KOPT-K1 (cell line): ENCODE measurements around the gene DENND1B.

Experiments used
- H3K27ac ChIP-seq: fragments of 200-600 bp; sonication (generic); 2 replicates; pipeline ENCODE4 v1.5.1; 2016; ENCODE audit warnings: antibody characterized with exemption, mild to moderate bottlenecking, low read depth, low read length; ENCODE audit not compliant: poor library complexity, severe bottlenecking
- H3K36me3 ChIP-seq: fragments of 200-600 bp; sonication (generic); 2 replicates; pipeline ENCODE4 v1.5.1; 2017; ENCODE audit warnings: antibody characterized with exemption, mild to moderate bottlenecking, low read length, moderate library complexity; ENCODE audit not compliant: insufficient read depth
- H3K9me3 ChIP-seq: fragments of 200-600 bp; sonication (generic); 2 replicates; pipeline ENCODE4 v1.5.1; 2017; ENCODE audit warnings: antibody characterized with exemption, low read length, mild to moderate bottlenecking; ENCODE audit not compliant: insufficient read depth, poor library complexity, severe bottlenecking

DENND1B gene

DNA sequence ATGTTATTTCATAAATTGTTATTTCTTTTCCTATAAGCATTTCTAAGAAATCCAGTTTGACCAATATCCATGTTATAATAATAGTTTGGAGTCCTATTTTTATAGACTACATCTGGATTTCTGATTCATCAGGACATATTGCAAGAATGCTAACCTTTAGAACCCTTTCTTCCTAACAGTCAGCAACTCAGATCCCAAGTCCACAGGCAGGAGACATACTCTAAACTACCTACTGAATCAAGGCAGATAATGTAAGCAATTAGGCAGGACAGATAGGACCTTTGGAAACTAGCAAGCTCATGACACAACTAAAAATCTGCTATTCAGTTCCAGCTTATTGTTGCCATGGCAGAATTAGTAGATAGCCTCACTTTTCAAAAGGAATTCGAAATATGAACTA is 104.1 kb downstream of the DENND1B start:
- H3K9me3 ChIP-seq: no peaks in the 10 kb centered on the region
- H3K36me3 ChIP-seq: no peaks in the 10 kb centered on the region
- no peak overlapping the region for H3K27ac ChIP-seq

DNA sequence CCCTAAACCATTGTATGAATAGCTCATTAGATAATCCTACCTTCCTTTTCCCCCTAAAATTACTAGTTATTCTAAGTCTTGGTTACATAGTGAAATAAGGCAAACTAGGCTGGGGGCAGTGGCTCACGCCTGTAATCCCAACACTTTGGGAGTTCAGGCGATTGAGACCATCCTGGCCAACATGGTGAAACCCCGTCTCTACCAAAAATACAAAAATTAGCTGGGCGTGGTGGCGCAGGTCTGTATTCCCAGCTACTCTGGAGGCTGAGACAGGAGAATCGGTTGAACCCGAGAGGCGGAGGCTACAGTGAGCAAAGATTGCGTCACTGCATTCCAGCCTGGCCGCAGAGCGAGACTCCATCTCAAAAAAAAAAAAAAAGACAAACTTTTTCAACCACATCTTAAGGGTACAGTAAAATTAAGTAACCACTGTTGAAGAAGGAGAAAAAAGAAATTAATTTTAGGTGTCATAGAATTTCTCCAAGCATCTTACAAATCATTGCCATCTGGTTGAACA is 108.5 kb downstream of the DENND1B start:
- Histone ChIP-seq H3K9me3 (no peaks in the 10 kb centered on the region), H3K36me3 (no peaks in the 10 kb centered on the region)

DNA sequence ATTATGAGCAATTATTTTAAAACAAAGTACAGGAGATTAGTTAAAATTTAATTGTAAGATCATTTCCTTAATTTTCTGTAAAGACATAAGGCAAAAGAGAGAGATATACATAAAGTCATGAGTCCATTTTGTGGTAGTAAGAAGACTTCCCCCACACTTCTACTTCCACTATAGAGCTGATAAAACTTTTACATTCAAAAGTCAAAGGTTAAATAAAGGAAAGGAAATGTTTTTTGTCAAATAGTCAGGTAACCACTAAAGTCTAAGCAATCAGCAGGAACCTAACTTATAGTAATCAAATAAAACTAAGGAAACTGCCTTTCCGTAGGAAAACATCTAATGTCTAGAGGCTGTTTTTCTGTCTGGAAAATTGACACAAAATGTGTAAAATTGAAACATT is 110.9 kb downstream of the DENND1B start:
- no peak overlapping the region for H3K27ac ChIP-seq
- no peaks in the 10 kb centered on the region for H3K36me3 ChIP-seq
- H3K9me3 ChIP-seq: no peaks in the 10 kb centered on the region

More for the DNA sequence above, 108.5 kb downstream of the DENND1B start:
- H3K27ac ChIP-seq: no peak overlapping the region

DNA sequence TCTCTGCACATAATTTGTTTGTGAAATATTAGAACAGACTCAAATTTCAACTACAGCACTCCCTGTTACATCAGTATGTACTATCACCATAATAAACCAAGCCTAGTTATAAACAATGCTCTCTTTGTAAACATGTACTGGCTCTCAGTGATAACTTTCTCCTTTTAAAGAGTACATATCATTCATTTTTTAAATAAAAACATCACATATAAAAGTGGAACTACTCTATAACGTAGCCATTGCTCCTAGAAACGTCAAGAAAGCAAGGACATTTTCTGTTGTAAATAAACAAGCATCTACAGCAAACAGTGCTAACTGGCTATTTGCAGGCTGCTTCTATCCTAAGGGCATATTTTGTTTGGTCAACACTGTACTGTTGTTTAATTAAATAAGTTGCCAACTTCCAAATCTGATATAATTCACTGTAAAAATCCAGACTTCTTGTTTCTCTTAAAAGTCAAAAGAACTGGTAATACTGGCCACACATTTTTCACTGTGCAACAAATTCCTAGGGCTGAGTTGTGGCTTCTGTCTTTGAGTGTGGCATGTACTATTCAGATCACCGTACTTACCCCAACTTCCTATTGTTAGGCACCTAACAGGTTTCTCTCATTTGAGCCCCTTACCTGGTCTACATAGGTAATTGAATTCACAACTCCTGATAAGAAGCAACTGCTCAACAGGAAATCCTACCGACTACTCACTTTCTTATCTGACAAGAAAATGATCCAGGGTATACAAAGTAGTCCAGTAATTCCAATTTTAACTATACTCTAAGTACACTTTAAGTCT is 111.9 kb downstream of the DENND1B start:
- H3K27ac ChIP-seq: no peak overlapping the region
- no peaks in the 10 kb centered on the region for H3K36me3 ChIP-seq
- no peaks in the 10 kb centered on the region for H3K9me3 ChIP-seq

DNA sequence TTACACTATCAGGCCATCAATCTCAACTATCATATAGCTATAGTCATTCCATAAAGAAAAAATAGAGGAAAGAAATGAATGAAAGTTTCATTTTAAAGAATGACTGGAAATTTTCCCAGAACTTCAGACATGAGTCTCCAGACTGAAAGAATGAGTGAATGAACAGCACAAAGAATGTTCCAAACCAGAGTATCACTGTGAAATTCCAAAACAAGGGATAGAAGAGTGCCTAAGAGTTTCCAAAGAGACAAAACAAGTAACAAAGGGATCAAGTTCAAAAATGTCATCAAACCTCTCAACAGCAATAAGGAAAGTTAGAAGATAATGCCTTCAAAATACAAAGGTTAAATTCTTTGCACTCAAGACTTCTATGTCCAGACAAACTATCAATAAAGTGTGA is 114.9 kb downstream of the DENND1B start:
- Histone ChIP-seq H3K9me3 (no peaks in the 10 kb centered on the region), H3K27ac (no peak overlapping the region), H3K36me3 (peaks cover 20% of the 10 kb centered on the region)

DNA sequence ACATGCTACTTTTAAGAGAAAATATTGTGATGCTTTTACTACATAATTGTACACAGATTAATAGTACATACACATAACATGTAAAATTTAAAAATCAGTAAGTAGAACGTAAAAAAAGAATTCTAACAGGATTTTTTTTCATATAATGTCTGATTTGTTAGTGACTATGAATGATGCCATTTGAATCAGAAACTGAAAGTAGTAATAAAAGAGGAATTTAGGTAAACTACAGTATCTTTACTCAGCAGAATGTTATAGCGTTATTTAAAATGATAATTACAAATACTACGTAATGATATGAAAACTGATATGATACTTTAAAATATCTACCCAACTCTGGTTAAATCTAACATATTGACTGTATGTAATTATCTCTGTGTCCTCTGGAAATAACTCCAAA is 116.1 kb downstream of the DENND1B start:
- Histone ChIP-seq H3K36me3 (peaks cover 20% of the 10 kb centered on the region), H3K9me3 (no peaks in the 10 kb centered on the region), H3K27ac (peak overlapping the region; percentile 5)

DNA sequence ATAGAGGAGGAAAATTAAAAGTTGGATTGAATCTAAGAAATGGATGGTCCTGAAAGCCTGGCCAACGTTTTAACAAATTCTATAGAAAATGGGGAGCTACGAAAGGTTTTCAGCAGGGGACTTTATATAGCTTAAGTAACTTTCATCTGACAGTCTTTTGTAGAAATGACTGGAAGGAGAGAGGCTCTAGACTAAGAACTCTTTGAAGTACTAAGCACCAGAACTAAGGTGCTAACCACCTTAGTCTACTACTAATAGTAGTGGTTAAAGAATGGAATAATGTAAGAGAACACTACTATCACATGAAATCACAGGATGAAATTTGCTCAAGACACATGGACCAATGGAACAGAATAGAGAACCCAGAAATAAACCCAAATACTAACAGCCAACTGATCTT is 126.1 kb downstream of the DENND1B start:
- Histone ChIP-seq H3K27ac (no peak overlapping the region), H3K36me3 (peaks cover 26% of the 10 kb centered on the region), H3K9me3 (no peaks in the 10 kb centered on the region)

DNA sequence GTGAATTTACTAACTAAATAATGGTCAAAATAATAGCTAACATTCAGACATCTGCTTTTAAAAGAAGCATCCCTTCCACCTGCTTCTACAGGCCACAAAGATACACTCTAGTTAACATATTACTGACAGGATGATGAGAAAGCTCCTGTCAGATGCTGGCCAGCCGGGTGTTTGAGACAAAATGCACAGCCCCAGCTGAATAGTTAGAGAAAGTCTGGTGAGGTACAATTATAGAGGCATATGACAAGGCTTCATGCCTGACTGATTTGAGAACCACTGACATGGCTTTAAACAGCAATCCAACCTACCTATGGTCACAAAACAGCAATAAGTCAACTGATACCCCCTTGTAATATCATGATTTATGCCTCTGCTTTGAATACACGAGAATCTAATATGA is 137.0 kb downstream of the DENND1B start:
- peaks cover 67% of the 10 kb centered on the region for H3K36me3 ChIP-seq

DNA sequence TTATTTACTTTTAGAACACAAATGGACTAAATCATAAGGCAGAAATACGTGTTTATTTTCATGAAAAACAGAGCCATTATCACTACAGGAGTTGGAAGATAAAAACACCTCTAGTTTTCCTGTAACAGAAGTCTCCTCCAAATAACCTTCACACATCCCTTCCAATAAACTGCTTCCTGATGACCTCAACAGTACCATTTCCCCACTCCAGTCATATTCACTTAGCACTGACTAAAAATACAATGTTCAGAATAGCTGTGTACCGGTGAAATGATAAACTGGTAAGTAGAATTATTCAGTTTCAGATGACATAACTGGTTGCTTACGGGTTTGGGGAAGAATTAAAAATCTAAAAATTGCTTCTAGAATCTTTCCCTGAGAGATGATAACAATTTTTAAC is 137.9 kb downstream of the DENND1B start:
- Histone ChIP-seq H3K27ac (no peak overlapping the region), H3K9me3 (peaks cover 21% of the 10 kb centered on the region), H3K36me3 (peaks cover 66% of the 10 kb centered on the region)

More for the DNA sequence above, 137.0 kb downstream of the DENND1B start:
- peaks cover 13% of the 10 kb centered on the region for H3K9me3 ChIP-seq
- H3K27ac ChIP-seq: no peak overlapping the region

DNA sequence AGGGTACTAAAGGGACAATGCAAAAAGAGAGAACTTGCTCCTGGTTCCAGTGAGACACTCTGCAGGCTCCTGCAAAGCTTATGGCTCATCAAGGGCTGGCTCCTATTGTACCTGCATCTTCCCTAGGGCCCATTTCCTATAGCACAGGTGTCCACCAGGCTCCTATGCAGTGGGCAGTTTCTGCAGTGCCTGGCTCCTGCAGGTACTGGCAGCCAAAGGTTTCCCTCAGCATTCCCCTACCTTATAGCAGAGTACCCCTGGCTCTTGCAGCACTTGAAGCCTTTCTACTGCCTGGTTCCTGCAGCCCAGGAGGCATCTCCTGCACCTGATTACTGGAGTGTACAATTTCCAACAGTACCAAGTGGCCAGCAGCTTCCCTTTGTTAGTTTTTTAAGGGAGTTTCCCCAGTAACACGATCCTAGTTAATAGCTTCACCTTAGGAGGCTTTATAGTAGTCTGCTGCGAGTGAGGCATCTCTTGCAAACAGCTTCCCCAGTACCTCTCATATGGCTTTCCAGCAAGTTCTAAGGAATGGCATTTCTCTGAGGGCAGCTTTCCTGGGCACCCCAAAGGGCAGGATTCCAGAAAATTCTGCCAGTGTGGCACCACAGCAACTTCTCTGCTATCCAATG is 141.7 kb downstream of the DENND1B start:
- Histone ChIP-seq H3K27ac (no peak overlapping the region), H3K36me3 (peaks cover 58% of the 10 kb centered on the region)

DNA sequence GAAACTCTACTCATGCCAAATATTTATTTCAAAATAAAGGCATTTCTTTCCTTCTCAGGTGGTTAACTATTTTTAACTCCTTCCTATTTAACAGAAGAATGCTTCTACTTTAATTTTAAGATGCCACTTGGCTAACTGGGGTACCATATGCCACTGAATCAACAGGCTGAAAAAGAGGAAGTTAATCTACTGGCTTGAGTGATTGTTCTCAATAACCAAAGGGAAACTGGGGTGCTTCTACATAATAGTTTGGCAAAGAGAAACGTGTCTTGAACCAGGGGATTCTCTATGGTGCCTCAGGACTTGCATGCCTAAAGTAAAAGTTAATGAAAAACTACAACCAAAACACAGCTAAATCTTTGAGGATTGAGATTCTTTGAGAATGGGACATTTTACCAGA is 142.6 kb downstream of the DENND1B start:
- peaks cover 52% of the 10 kb centered on the region for H3K36me3 ChIP-seq
- no peak overlapping the region for H3K27ac ChIP-seq
- peaks cover 30% of the 10 kb centered on the region for H3K9me3 ChIP-seq

More for the DNA sequence above, 141.7 kb downstream of the DENND1B start:
- peaks cover 30% of the 10 kb centered on the region for H3K9me3 ChIP-seq

DNA sequence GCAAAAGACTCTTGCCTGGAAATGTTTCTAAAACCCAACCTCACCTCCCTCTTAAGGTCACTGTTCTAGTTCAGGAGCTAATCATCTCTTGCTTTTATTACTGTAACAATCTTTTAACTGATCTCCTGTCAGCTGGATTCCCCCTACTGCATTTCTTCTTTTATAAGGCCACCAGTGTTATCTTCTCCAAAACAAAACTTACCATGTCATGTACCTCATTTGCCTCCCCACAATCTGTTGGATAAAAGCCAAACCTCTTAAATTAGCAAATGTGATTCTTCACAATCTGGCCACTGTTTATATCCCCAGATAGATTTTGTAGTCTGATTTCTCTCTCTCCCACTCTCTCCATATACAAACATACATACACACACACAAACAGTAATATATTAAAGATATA is 143.3 kb downstream of the DENND1B start:
- peaks cover 52% of the 10 kb centered on the region for H3K36me3 ChIP-seq
- H3K9me3 ChIP-seq: peaks cover 30% of the 10 kb centered on the region
- no peak overlapping the region for H3K27ac ChIP-seq

DNA sequence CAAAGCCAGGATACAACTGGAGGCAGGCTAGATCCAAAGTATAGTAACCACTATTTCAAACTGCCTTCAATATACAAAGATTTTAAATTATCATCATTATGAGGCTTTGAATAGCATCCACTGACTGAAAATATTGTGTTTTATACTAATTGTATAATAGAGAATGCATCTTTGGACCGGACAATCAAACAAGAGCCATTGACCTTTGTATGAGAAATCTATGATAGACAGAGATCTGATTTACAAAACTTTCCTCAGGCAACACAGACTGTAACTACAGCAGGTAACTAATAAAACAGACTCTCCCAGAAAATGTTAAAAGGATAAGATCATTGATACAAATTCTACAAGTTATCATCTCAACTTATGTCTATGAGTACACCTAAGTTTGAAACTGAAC is 152.9 kb downstream of the DENND1B start:
- Histone ChIP-seq H3K27ac (no peak overlapping the region), H3K36me3 (peaks cover 7% of the 10 kb centered on the region)

DNA sequence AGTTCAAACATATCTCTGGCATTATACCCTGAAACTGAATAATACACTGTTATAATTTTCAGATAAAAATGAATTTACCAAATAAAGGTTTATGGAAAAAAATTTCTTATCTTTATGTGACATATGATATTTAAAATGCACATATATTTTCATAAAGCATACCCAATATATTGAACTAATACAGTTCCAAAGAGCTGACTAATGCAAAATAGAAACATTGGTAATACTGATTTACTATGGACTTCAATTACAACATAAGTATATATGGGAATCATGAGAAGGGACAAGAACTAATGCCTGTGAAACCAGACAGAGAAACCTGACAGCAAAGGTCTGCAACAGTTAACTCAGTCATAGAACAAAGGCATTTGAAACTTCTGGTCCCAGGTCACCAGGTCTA is 153.5 kb downstream of the DENND1B start:
- H3K27ac ChIP-seq: no peak overlapping the region
- H3K36me3 ChIP-seq: peaks cover 13% of the 10 kb centered on the region
- no peaks in the 10 kb centered on the region for H3K9me3 ChIP-seq

More for the DNA sequence above, 152.9 kb downstream of the DENND1B start:
- no peaks in the 10 kb centered on the region for H3K9me3 ChIP-seq

DNA sequence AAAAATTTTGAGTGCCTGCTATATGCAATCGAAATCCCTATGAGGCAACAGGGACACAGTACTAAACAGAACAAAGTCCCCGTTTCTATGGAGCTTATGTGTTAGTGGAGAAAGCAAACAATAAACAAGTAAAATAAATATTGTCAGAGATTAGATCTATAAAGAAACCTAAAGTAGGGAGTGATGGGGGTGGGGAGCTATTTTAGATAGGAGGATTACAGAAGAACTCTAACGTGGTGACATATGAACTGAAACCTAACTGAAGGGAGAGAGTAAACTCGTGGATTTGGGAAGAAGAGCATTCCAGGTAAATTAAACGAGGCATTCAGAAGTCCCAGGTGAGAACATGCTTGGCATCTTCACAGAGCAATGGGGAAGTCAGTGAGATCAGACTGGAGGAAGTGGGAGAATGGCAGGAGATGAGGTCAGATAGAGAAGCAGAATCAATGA is 154.5 kb downstream of the DENND1B start:
- no peaks in the 10 kb centered on the region for H3K9me3 ChIP-seq
- peaks cover 20% of the 10 kb centered on the region for H3K36me3 ChIP-seq
- no peak overlapping the region for H3K27ac ChIP-seq
